MV-4-11 (cell line): ENCODE data around the gene ANP32E.

ENCODE experiments used
- DNase-seq: peaks from one replicate; lab custom pipeline; 2025; lab: John Stamatoyannopoulos, UW

ANP32E gene

DNA sequence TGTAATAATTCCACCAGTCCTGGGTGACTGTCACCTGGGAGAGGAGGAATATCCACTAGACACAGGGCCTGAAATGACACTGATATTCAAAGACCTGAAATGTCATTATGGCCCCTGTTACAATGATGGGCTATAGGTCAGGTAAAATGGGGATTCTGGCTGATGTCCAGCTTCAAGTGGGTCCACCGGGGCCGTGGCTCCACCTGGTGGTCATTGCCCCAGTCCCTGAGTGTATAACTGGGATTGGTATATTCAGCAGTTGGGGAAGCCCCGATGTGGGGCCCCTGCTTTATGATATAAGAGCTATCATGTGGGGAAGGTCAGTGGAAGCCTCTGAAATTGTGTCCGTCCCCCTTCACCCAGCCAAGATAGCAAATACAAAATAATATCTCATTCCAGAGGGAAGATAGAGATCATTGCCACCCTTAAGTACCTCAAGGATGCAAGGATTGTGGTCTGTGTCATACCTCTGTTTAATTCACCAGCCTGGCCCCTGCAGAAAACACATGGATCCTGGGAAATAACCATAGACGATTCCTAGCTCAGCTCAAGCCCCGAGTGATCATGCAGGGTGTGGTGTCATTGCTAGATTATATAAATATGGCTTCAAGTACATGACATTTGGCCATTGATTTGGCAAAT is 66.8 kb downstream of the ANP32E start:
- DNase-seq = peak; percentile 12
